ENCODE data around the gene TSSK3.

The TSSK3 gene, protein sequence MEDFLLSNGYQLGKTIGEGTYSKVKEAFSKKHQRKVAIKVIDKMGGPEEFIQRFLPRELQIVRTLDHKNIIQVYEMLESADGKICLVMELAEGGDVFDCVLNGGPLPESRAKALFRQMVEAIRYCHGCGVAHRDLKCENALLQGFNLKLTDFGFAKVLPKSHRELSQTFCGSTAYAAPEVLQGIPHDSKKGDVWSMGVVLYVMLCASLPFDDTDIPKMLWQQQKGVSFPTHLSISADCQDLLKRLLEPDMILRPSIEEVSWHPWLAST

DNA sequence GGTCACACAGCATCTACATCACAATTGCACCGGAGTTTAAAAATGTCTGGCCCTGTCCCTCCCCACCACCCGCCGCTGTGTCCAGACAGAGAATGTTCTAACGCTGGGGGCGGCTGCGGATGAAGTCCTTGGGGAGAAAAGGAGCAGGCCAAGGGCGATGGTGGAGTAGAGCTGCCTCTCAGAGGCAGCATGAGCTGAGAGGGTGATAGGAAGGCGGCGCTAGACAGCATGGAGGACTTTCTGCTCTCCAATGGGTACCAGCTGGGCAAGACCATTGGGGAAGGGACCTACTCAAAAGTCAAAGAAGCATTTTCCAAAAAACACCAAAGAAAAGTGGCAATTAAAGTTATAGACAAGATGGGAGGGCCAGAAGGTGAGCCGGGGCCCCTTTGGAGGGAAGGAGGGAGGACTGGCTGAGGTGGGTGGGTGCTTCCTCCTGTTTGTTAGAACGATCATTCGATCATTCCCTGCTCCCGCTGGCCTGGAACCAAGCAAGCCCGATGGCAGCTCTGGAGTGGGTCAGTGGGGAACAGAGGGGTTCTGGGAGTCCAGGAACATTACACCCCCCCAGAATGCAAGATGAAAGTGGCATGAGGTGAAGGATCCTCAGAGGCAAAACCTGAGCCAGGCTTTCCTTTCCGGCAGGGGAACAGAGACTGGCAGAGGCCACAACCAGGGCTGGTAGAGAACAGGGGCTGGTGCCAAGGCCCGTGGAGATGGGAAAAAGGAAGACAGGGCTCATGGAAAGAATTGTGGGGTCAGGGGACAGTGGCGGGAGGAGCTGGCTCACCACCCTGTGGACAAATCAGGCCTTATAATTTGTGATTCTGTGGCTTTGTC is at the start of gene TSSK3, which contains the start of gene FAM229A:
Gene TSSK3, plus strand, starts transcription at position 66 of the 840 bp plus-strand sequence. Its CDS starts 163 bp downstream, at position 229.
Gene FAM229A, minus strand, starts transcription at position 12 of the 840 bp plus-strand sequence. CDS start 394 bp downstream, outside the sequence.
- Histone ChIP-seq H3K9me3 (ENCODE audit: low read length) (no peaks in the 10 kb centered on the region), H3K36me3 (ENCODE audit: insufficient read depth, low read length) (peaks cover 53% of the 10 kb centered on the region), H3K4me3 (ENCODE audit: low read length) (no peak within 1 kb of the TSS), H3K4me1 (ENCODE audit: insufficient read depth, low read length) (no peaks in the 10 kb centered on the region), H3K27me3 (ENCODE audit: insufficient read depth, low read length) (no peaks in the 10 kb centered on the region), H2AFZ (ENCODE audit: low read depth, low read length) (no peak within 1 kb of the TSS)

DNA sequence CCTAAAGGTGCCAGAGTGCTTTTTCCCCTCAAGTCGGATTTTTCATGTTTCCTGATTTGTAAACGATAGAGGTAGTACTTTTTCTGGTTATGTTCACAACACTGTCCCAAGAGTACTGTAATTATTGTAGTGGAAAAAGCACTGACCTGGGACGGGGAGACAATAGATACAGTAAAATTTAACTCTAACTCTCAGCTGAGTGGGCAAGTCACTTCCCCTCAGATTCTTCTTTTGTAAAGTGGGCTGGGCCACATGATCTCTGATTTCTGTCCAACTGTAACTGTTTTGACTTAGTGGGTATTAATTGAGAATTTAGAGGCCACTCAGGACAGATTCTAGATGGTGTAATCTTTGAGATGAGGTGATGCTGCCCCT is 45.4 kb upstream of the TSSK3 start:
- peaks cover 32% of the 10 kb centered on the region for H3K36me3 ChIP-seq (ENCODE audit: insufficient read depth, low read length)
- H3K4me1 ChIP-seq (ENCODE audit: insufficient read depth, low read length): no peaks in the 10 kb centered on the region
- H3K9me3 ChIP-seq (ENCODE audit: low read length): no peaks in the 10 kb centered on the region
- H2AFZ ChIP-seq (ENCODE audit: low read depth, low read length): no peak overlapping the region
- H3K27me3 ChIP-seq (ENCODE audit: insufficient read depth, low read length): no peaks in the 10 kb centered on the region
- H3K4me3 ChIP-seq (ENCODE audit: low read length): no peak overlapping the region

DNA sequence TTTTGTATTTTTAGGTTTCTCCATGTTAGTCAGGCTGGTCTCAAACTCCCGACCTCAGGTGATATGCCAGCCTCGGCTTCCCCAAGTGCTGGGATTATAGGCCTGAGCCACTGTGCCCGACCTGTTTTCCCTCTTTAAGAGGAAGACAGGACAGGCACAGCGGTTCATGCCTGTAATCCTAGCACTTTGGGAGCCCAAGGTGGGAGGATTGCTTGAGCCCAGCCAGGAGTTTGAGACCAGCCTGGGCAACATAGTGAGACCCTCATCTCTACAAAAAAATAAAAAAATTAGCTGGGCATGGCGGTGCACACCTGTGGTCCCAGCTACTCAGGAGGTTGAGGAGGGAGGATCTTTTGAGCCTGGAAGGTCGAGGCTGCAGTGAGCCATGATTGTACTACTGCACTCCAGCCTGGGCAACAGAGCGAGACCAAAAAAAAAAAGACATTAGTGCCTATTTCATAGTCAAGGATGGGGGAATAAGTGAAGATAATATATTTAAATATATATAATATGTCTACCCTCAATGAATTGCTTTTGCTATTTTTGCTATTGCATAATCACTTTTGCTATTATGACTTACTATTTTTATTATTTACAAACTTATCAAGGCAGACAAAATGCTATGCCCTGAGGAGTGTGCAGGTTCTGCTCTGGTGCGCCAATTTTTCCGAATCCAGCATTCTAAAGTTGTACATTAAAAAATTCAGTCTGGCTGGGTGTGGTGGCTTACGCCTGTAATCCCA is 44.0 kb upstream of the TSSK3 start:
- Histone ChIP-seq H3K4me3 (ENCODE audit: low read length) (no peak overlapping the region), H3K9me3 (ENCODE audit: low read length) (no peaks in the 10 kb centered on the region), H3K27me3 (ENCODE audit: insufficient read depth, low read length) (no peaks in the 10 kb centered on the region), H2AFZ (ENCODE audit: low read depth, low read length) (no peak overlapping the region), H3K36me3 (ENCODE audit: insufficient read depth, low read length) (peaks cover 37% of the 10 kb centered on the region), H3K4me1 (ENCODE audit: insufficient read depth, low read length) (no peaks in the 10 kb centered on the region)

DNA sequence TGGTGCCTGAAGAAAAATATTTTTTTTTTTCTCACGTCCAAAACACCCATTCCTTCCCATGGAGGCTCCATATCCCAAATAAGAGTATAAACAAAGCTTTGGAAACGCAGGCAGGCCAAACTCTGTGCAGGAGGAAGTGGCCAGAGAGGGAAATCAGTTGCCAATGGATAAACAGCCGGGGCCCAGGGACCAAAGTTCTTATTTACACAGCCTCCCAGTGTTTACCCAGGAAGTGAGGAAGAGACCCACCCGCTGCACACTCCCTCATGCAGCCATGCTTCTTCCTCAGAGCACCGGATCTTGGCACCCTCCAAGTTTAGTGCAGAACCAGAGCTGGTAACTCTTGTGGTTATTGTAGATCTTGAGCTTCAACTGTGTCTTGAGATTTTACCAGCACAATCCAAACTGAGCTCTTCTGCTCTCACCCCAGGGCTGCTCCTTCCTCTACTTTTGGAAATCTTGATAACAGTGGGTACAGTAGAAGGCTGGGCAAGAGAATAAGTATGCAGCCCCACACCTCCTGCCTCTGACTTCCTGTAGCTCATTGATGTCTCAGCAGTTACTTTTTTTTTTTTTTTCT is 40.5 kb upstream of the TSSK3 start:
- no peak overlapping the region for H2AFZ ChIP-seq (ENCODE audit: low read depth, low read length)
- no peaks in the 10 kb centered on the region for H3K27me3 ChIP-seq (ENCODE audit: insufficient read depth, low read length)
- peaks cover 52% of the 10 kb centered on the region for H3K36me3 ChIP-seq (ENCODE audit: insufficient read depth, low read length)
- no peak overlapping the region for H3K4me3 ChIP-seq (ENCODE audit: low read length)
- no peaks in the 10 kb centered on the region for H3K4me1 ChIP-seq (ENCODE audit: insufficient read depth, low read length)
- no peaks in the 10 kb centered on the region for H3K9me3 ChIP-seq (ENCODE audit: low read length)

- H3K36me3 ChIP-seq (ENCODE audit: insufficient read depth, low read length): peaks cover 63% of the 10 kb centered on the region
Measured at GRCh38 chr1:32327204-32327603, 35.1 kb upstream of the TSSK3 start.

DNA sequence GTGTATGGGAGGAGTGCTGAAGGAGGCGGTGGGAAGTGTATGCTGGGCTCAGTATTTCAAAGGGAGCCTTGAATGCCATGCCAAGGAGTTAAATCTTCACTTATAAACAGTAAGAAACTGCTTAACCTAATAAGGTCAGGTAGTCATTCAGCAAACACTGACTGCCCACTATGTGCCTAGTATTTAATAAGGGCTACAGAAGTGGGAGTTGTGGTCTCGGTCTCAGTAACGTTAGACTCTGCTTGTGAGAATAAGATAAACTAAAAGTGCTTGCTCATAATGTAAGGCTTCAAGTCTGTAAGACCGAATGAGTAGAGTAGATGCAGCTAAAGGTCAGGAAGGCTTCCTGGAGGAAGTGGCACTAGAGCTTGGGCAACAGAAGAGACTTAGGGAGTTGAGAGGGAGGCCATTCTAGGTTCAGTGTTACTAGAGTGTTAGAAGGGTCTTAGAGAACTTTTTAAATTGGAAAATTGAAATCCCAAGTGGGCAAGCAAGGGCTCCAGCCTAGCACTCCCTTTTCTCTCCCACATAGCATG is 32.3 kb upstream of the TSSK3 start:
- H3K4me1 ChIP-seq (ENCODE audit: insufficient read depth, low read length): peaks cover 17% of the 10 kb centered on the region
- no peak overlapping the region for H3K4me3 ChIP-seq (ENCODE audit: low read length)
- peaks cover 74% of the 10 kb centered on the region for H3K36me3 ChIP-seq (ENCODE audit: insufficient read depth, low read length)
- H2AFZ ChIP-seq (ENCODE audit: low read depth, low read length): no peak overlapping the region
- no peaks in the 10 kb centered on the region for H3K27me3 ChIP-seq (ENCODE audit: insufficient read depth, low read length)
- no peaks in the 10 kb centered on the region for H3K9me3 ChIP-seq (ENCODE audit: low read length)

More at GRCh38 chr1:32327204-32327603, 35.1 kb upstream of the TSSK3 start:
- no peak overlapping the region for H3K4me3 ChIP-seq (ENCODE audit: low read length)
- no peak overlapping the region for H2AFZ ChIP-seq (ENCODE audit: low read depth, low read length)
- H3K9me3 ChIP-seq (ENCODE audit: low read length): no peaks in the 10 kb centered on the region
- no peaks in the 10 kb centered on the region for H3K27me3 ChIP-seq (ENCODE audit: insufficient read depth, low read length)
- H3K4me1 ChIP-seq (ENCODE audit: insufficient read depth, low read length): no peaks in the 10 kb centered on the region

DNA sequence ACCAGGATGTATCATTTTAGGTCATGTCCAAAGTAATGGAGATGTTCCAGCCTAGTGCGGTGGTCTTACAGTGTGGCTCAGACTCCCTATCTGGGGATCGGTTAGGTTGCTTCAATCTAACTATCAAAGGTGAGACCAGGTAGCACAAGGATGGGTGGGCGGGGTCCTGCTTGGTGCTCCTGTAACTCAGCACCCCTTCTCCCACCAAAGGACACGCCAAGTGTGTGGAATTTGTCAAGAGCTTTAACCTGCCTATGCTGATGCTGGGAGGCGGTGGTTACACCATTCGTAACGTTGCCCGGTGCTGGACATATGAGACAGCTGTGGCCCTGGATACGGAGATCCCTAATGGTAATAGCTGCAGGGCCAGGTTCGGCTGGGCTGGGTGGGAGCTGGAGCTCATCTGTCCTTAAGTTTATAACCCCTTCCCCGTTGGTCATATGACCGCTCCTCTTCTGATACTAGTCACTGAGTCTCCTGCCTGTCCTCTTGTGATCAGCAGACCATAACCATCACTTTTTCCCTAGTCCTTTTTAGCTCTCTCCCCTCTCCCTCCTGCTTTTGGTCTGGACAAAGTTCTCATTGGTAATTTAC is 31.7 kb upstream of the TSSK3 start:
- H3K4me3 ChIP-seq (ENCODE audit: low read length): no peak overlapping the region
- H3K9me3 ChIP-seq (ENCODE audit: low read length): no peaks in the 10 kb centered on the region
- no peak overlapping the region for H2AFZ ChIP-seq (ENCODE audit: low read depth, low read length)
- no peaks in the 10 kb centered on the region for H3K27me3 ChIP-seq (ENCODE audit: insufficient read depth, low read length)
- peaks cover 17% of the 10 kb centered on the region for H3K4me1 ChIP-seq (ENCODE audit: insufficient read depth, low read length)
- peaks cover 69% of the 10 kb centered on the region for H3K36me3 ChIP-seq (ENCODE audit: insufficient read depth, low read length)

DNA sequence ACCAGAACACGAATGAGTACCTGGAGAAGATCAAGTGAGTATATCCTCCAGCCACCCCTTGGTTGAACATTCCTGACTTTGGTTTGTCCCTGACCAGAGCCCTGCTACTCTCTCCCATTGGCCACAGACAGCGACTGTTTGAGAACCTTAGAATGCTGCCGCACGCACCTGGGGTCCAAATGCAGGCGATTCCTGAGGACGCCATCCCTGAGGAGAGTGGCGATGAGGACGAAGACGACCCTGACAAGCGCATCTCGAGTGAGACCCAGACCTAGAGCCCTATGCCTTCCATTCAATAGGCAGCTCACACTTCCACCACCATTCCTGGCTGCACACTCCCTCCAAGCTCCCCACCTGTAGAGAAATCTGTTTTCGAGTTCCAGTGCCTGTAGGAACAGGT is 30.8 kb upstream of the TSSK3 start:
- Histone ChIP-seq H2AFZ (ENCODE audit: low read depth, low read length) (no peak overlapping the region), H3K4me3 (ENCODE audit: low read length) (no peak overlapping the region), H3K27me3 (ENCODE audit: insufficient read depth, low read length) (no peaks in the 10 kb centered on the region), H3K4me1 (ENCODE audit: insufficient read depth, low read length) (peaks cover 21% of the 10 kb centered on the region), H3K36me3 (ENCODE audit: insufficient read depth, low read length) (peaks cover 69% of the 10 kb centered on the region), H3K9me3 (ENCODE audit: low read length) (no peaks in the 10 kb centered on the region)

GRCh38 chr1:32332290-32333079 is 29.9 kb upstream of the TSSK3 start:
- Histone ChIP-seq H3K4me1 (ENCODE audit: insufficient read depth, low read length) (peaks cover 30% of the 10 kb centered on the region), H3K27me3 (ENCODE audit: insufficient read depth, low read length) (no peaks in the 10 kb centered on the region), H3K4me3 (ENCODE audit: low read length) (no peak overlapping the region), H2AFZ (ENCODE audit: low read depth, low read length) (no peak overlapping the region), H3K9me3 (ENCODE audit: low read length) (no peaks in the 10 kb centered on the region), H3K36me3 (ENCODE audit: insufficient read depth, low read length) (peaks cover 61% of the 10 kb centered on the region)

GRCh38 chr1:32333251-32333963 is 28.9 kb upstream of the TSSK3 start:
- H2AFZ ChIP-seq (ENCODE audit: low read depth, low read length): no peak overlapping the region
- H3K4me3 ChIP-seq (ENCODE audit: low read length): peak overlapping the region; percentile 58
- H3K4me1 ChIP-seq (ENCODE audit: insufficient read depth, low read length): peaks cover 39% of the 10 kb centered on the region
- no peaks in the 10 kb centered on the region for H3K27me3 ChIP-seq (ENCODE audit: insufficient read depth, low read length)
- H3K9me3 ChIP-seq (ENCODE audit: low read length): no peaks in the 10 kb centered on the region
- peaks cover 54% of the 10 kb centered on the region for H3K36me3 ChIP-seq (ENCODE audit: insufficient read depth, low read length)

- Histone ChIP-seq H3K27me3 (ENCODE audit: insufficient read depth, low read length) (no peaks in the 10 kb centered on the region), H3K9me3 (ENCODE audit: low read length) (no peaks in the 10 kb centered on the region), H2AFZ (ENCODE audit: low read depth, low read length) (no peak overlapping the region), H3K4me3 (ENCODE audit: low read length) (peak overlapping the region; percentile 58), H3K4me1 (ENCODE audit: insufficient read depth, low read length) (peaks cover 46% of the 10 kb centered on the region), H3K36me3 (ENCODE audit: insufficient read depth, low read length) (peaks cover 45% of the 10 kb centered on the region)
Measured at GRCh38 chr1:32334274-32334861, 28.0 kb upstream of the TSSK3 start.

Data from neuron (in vitro differentiated cells).